ENCODE results near the gene CEBPA.

The CEBPA gene

DNA sequence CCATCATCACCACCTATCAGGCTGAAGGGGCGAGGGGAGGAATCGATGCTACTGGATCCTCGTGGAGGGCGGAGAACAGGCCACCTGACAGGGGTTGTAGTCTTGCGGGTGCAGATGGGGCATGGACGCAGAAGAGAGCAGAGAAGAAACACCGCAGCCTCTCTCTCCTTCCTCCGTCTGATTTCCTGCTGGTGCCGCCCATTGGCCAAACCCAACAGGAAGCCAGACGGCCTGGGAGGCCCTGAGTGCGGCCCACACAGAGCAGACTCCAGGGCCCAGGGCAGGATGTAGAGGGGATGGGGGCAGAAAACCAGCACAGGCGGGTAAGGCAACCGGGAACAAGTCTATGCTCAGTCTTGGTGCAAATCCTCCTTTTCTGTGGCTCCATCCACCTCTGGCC, 15.4 kb downstream of the CEBPA start:
- no peak for DNase-seq

GRCh38 chr19:33285441-33285927, 16.9 kb downstream of the CEBPA start:
- DNase-seq = no peak

- no peak for DNase-seq
Measured at GRCh38 chr19:33284756-33285155, 17.6 kb downstream of the CEBPA start.

DNA sequence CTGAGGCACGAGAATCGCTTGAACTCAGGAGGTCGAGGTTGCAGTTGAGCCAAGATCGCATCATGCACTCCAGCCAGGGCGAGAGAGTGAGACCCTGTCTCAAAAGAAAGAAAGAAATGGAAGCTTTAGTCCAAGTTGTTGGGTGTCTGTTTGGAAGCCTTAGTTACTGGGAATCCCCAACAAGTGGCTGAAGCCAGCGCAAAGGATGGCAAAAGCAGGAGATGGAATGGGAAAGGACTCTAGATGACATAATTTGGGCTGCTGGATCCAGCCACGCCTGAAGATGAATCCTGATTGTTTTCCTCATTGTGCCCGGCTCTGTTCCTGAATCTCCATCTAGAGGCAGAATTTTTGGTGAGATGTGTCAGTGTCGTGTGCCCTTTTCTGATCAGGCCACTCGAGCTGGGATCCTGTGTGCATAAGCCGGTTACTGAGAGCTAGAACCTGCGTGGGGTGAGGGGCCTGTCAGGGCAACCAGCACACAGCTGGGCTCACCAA, 18.1 kb downstream of the CEBPA start:
- DNase-seq = no peak

- no peak for DNase-seq
Measured at GRCh38 chr19:33283589-33283988, 18.7 kb downstream of the CEBPA start.

DNA sequence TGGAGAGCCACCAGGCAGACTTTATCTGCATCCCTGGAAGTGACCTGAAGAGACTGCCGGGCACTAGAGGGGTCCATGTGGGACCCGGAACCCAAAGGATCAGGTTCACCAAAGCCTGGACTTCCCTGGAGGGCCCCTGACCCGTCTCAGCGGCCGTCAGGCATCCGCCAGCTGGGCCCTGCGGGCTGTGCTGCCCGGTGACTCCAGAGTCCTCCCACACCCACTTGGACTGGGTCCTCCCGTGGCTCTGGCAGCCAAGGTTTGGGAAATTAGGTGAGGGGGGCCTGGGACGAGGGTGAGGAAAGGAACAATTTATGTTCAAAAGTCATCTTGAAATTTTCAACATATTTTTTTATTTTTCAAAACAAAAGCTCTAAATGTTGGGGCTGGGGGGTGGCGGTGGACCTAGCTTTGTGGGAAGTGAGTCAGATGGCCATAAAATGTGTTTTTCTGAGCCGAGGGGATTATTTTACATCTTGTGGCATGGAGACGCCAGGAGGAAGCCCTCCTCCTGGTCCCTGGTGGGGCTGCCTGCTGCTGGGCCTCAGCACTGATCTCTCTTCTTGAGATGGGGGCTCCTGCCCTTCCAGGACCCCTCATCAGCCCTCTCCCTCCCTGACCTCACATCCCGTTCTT, 20.2 kb downstream of the CEBPA start:
- no peak for DNase-seq

- no peak for DNase-seq
Measured at GRCh38 chr19:33281296-33281926, 20.9 kb downstream of the CEBPA start.

- peak in 1 of 2 experiments; percentile 20 for DNase-seq
Measured at GRCh38 chr19:33280351-33280921, 21.9 kb downstream of the CEBPA start.

- peak; percentile 11 to 60 for DNase-seq
Measured at GRCh38 chr19:33279430-33280350, 22.6 kb downstream of the CEBPA start.

DNA sequence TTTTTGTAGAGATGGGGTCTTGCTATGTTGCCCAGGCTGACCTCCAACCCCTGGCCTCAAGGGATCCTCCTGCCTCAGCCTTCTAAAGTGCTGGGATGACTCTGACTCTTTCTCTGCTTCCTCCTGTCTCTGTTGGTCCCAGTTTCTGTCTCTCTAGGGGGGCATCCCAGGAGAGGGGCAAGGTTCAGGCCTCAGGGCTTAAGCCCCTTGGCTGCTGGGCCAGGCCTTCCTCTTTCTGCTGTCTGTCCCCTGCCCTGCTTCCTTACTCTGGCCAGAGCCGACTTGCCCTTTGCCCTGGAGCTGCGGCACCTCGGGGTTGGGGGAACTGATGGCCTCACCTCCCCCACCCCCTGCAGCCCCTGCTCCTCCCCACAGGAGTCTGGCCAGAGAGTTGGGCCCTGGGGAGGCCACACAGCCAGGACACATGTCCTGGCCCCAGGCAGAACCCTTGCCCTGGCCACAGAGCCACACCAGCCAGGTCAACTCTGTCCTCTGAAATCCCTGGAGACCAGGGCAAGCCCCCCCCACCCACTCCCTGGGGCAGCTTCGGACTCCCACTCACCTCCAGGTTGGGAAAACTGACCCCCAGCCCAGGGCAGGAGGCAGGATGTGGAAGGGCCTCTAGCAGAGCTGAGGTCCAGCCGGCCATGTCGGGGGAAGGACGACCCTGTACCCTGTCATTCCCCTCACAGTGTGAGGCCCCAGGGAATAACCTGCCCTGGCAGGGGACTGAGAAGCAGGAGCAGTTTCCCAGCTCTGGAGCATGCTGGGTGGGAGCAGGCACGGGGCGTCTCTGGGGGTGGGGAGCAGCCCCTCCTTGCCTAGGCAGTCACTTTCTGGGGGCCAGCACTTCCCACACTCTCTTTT, 23.7 kb downstream of the CEBPA start:
- DNase-seq = no peak

- DNase-seq = no peak
Measured at GRCh38 chr19:33278023-33278402, 24.3 kb downstream of the CEBPA start.

- DNase-seq = no peak
Measured at GRCh38 chr19:33277434-33277833, 24.9 kb downstream of the CEBPA start.

GRCh38 chr19:33275933-33276619, 26.3 kb downstream of the CEBPA start:
- no peak for DNase-seq

- DNase-seq = no peak
Measured at GRCh38 chr19:33275559-33275932, 26.8 kb downstream of the CEBPA start.

GRCh38 chr19:33274663-33275558, 27.4 kb downstream of the CEBPA start:
- DNase-seq = no peak

DNA sequence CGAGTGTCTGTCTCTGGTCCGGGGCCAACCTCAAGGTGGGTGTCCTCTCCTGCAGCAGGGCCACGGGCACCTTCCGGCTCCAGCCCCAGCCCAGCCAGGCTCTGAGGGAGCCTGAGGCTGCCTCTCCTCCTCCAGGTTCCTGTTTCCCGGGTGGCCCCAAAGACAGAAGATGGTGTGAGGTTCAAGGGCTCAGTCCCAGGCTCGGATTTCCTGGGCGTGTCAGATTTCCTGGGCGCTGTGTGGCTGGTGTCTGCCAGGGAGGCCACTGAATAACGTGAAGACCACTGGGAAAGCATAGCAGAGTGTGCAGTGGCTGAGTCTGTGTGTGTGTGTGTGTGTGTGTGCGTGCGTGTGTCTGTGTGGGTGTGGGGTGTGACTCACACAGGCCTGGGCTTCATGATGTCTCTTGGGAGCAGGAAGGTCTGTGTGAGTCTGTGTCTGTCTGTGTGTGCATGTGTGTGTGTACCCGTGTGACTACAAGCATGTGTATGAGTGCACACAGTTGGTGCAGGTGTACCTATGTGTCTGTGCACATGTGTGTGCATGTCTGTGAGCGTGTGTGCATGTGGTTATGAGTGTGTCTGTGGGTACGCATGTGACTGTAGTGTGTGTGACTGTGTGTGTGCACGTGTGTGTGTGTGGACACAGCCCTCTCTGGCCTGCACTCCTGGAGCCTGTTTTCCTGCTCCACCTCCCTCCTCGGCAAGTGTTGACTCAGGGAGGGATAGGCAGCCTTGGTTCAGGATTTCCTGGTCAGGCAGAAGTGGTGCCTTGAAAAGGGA, 28.3 kb downstream of the CEBPA start:
- peak in 1 of 2 experiments; percentile 36 for DNase-seq

DNA sequence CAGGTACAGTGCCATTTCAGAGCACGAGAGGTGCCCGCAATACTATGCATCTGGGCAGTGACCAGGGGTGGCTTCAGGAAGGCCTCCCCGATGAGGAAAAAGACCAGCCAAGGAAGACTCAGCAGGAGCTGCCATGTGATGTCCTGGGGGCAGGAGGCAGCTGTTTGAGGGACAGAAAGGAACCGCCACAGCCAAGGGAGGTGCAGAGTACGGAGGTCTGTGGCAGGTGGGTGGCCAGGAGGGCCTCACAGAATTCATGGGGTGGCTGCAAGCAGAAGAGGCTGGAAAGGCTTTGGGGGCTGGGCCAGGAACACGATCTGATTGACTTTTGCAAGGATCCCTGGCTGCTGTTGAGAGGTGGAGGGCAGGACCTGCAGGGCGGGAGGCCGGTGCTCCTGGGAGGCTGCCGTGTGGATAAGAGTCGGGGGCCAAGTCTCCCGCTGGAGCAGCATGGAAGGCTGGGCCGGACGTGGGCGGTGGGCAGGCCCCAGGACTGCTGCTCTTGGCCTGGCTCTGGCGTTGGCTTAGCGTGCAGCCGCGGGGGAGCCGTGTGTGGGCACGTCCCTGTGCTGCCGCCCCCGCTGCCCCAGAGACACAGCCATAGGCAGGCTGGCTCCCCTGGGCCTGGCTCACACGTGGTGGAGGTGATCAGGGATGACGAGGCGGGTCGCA, 29.1 kb downstream of the CEBPA start:
- no peak for DNase-seq

GRCh38 chr19:33271246-33272021, 30.9 kb downstream of the CEBPA start:
- DNase-seq = no peak

Measured in NCI-H526 (cell line).